Pericardium fibroblast (primary cell): ENCODE data around the gene TP53INP2. TPM values are rescaled to one million over a fixed set of nuclear protein-coding genes. Genes with fewer than 3 reads are reported as not detected.

Experiments
- total RNA-seq: library from RNA; depleted of rRNA; stranded (reverse); fragments of >200 nt; gene quantifications from 2 replicates; pipeline ENCODE4 v1.2.3, GENCODE V29; 2015

Gene TP53INP2, protein sequence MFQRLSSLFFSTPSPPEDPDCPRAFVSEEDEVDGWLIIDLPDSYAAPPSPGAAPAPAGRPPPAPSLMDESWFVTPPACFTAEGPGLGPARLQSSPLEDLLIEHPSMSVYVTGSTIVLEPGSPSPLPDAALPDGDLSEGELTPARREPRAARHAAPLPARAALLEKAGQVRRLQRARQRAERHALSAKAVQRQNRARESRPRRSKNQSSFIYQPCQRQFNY
- total RNA-seq = 5.9 and 6.9 TPM in 2 replicates

DNA sequence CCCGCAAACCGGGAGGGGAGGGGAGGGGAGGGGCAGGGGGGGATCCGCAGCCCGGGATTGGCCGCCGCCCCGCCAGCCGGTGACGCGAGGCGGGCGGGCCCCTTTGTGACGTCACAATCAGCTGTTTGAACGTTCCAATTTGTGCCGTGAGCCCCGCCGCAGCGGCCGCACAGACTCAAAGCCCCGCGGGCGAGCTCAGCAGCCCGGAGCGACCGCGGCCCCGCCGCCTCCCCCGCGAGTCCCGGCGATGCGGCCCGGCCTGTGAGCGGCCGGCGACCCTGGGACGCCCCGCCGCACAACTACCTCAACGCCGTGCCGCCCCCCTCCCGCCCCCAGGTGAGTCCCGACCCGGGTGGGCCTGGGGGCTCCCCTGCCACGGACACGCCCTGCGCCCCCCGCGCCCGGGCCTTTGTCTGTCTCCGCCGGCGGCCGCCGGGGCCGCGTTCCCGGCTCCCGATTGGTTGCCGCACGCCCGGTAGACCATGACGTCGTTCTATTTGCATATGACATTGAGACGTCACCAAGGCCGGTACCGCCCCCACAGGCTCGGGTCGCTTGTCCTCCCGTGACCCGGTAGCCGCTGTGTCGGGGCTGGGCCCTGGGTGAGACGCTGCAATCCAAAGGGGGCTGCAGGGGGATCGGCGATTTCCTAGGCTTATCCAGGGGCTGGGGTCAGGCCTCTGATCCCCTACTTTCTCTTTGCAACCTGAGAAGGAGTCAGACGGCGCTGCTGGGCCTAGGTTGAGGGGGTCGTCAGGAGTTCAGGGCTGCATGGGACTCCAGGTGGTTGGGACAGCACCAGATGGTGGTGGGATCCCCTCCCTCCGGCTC lies at the start of gene TP53INP2:
TSS of gene TP53INP2 (plus strand) at position 168 of the 831 bp plus-strand sequence. CDS start 4,396 bp downstream, outside the sequence.

GRCh38 chr20:34676642-34677373 lies 27.3 kb upstream of the TP53INP2 start, which contains the start of gene PIGU:
TSS of gene PIGU (minus strand) at chr20:34677092. CDS start at chr20:34677085, 7 bp downstream.

Other genes starting within 250 kb of the TP53INP2 start
- gene DYNLRB1, start 187.9 kb upstream of the TP53INP2 start, total RNA-seq = 105 and 133 TPM in 2 replicates
- 84.7 and 125 TPM in 2 replicates for gene MAP1LC3A, start 145.6 kb upstream of the TP53INP2 start, total RNA-seq
- gene PIGU, start 27.3 kb upstream of the TP53INP2 start, total RNA-seq = 10.0 and 20.9 TPM in 2 replicates
- 13.0 and 27.6 TPM in 2 replicates for gene NCOA6, start 121.3 kb downstream of the TP53INP2 start, total RNA-seq
- 12.1 and 17.5 TPM in 2 replicates for gene GGT7, start 168.5 kb downstream of the TP53INP2 start, total RNA-seq
- gene ACSS2, start 172.3 kb downstream of the TP53INP2 start, total RNA-seq = 48.3 and 63.7 TPM in 2 replicates